Right lobe of liver (tissue), 4 donors: Measurements from ENCODE around the gene MATK.

ENCODE experiments used
- CTCF ChIP-seq, 4 donors: fragments of 200-600 bp in 3 of 4; fragments of 450-650 bp in 1 of 4; IDR thresholded peaks; one replicate each; pipeline versions ENCODE4 v1.5.1 to v1.8.0; 2016 to 2022; ENCODE audit warnings: antibody characterized with exemption in 4 of 4, mild to moderate bottlenecking in 2 of 4
- POLR2A ChIP-seq: fragments of 450-650 bp; IDR thresholded peaks from one replicate; pipeline ENCODE4 v1.6.1; 2017; ENCODE audit warnings: antibody characterized with exemption, mild to moderate bottlenecking
- donor health status: DM: no; HTN: no; CAD: no.
- donor health status: DM: no; HTN: no; CAD: no.
- donor health status: DM: no; HTN: yes; CAD: no.

GRCh38 chr19:3807131-3807480, 20.9 kb upstream of the MATK start:
- TF ChIP-seq POLR2A (no peak), CTCF (IDR thresholded peaks at IDR 0.05) (no peak)
